Heart left ventricle (tissue), 16 donors: ENCODE results near the gene CDK5RAP2. TPM values are rescaled to one million over a fixed set of nuclear protein-coding genes. Genes with fewer than 3 reads are reported as not detected.

Experiments used
- ATAC-seq, 4 donors: fragments of 200-7000 bp; cut with Tn5 transposase; one replicate each; pipeline ENCODE4 v1.9.1; 2020 to 2022; ENCODE audit warnings: moderate library complexity in 4 of 4, mild to moderate bottlenecking in 3 of 4, moderate number of reproducible peaks in 1 of 4
- DNase-seq, 5 donors: peaks; one replicate each; pipeline ENCODE4 v3.0.0-alpha.2; 2020
- H3K27ac ChIP-seq, 12 donors: fragments of 200-600 bp; sonication (generic) in 4 of 12; one replicate each; pipeline versions ENCODE4 v1.5.0 to v1.8.0; 2016 to 2022; ENCODE audit warnings: mild to moderate bottlenecking in 2 of 12
- H3K27me3 ChIP-seq, 9 donors: fragments of 200-600 bp; sonication (generic) in 2 of 9; one replicate each; pipeline versions ENCODE4 v1.5.1 to v1.8.0; 2016 to 2022; ENCODE audit warnings: mild to moderate bottlenecking in 3 of 9
- H3K36me3 ChIP-seq, 9 donors: fragments of 200-600 bp; sonication (generic) in 2 of 9; one replicate each; pipeline versions ENCODE4 v1.5.0 to v1.8.0; 2018 to 2022; ENCODE audit warnings: mild to moderate bottlenecking in 2 of 9
- H3K4me1 ChIP-seq, 12 donors: fragments of 200-600 bp; sonication (generic) in 4 of 12; one replicate each; pipeline versions ENCODE4 v1.5.0 to v1.8.0; 2016 to 2022; ENCODE audit warnings: mild to moderate bottlenecking in 3 of 12
- H3K4me3 ChIP-seq, 12 donors: fragments of 200-600 bp; sonication (generic) in 4 of 12; one replicate each; pipeline versions ENCODE4 v1.5.0 to v1.8.0; 2017 to 2022; ENCODE audit warnings: mild to moderate bottlenecking in 9 of 12, moderate library complexity in 4 of 12
- H3K9me3 ChIP-seq, 12 donors: fragments of 200-600 bp; sonication (generic) in 4 of 12; one replicate each; pipeline versions ENCODE4 v1.5.0 to v1.8.0; 2016 to 2022; ENCODE audit warnings: mild to moderate bottlenecking in 1 of 12
- POLR2A ChIP-seq, 2 donors: fragments of 450-650 bp; IDR thresholded peaks; one replicate each; pipeline ENCODE4 v1.6.1; 2017; ENCODE audit warnings: antibody characterized with exemption in 2 of 2, mild to moderate bottlenecking in 2 of 2, moderate library complexity in 2 of 2
- WGBS, 4 donors: extraction: QIAGEN DNeasy Blood & Tissue Kit in 2 of 4; methylation state at CpG; one replicate each; pipeline versions ENCODE4 v1.1.5 to v1.1.7; 2013 to 2018; 5-methylcytosine and 5-hydroxymethylcytosine counted together
- intact Hi-C, 10 donors: fragments of 100-400 bp; cut with DNase I; formaldehyde crosslinking; loops; one replicate each; pipeline versions ENCODE4 v1.11.1 to v1.14.2; 2022
- polyA plus RNA-seq, 2 donors: library from polyadenylated mRNA; stranded (reverse); fragments of 200-250 nt; gene quantifications; one replicate each; pipeline ENCODE4 v1.2.3, GENCODE V29; 2013
- total RNA-seq, 9 donors: library from RNA; depleted of rRNA in 2 of 9; stranded (reverse); fragments of >200 nt in 2 of 9; fragmentation: NEBNext Ultra II Directional in 3 of 9; extraction: Animal tissue kit (Norgen Biotek cat#: 25700) in 3 of 9; gene quantifications; one replicate each; pipeline versions ENCODE4 v1.1.0 to v1.2.4, GENCODE V29; 2016 to 2023
- TF ChIP-seq, protein P1 (sequence below), 12 donors: fragments of 200-600 bp; sonication (generic) in 4 of 12; IDR thresholded peaks; one replicate each; pipeline versions ENCODE4 v1.5.0 to v1.8.0; 2018 to 2022; ENCODE audit warnings: antibody characterized with exemption in 12 of 12, mild to moderate bottlenecking in 5 of 12
- donor health status: ischemic (EF 13 %, LVEDD 7.1; RV severe dilation, severe dysfunction).
- donor health status: healthy with polysubstance abuse.
- donor health status: DM: no; HTN: yes; CAD: no.
- donor health status: DM: no; HTN: no; CAD: no.
- donor health status: ischemic (EF 25% LVEDD 6.9; RV normal size, moderate dysfunction).
- donor health status: ischemic (EF 25% LVEDD 5.7; RV mildly dilated, moderate dysfunction).
- donor health status: healthy.
- donor health status: DM: yes; HTN: yes; CAD: no.
- donor health status: ischemic (EF 35%, LVEDD 5.7; RV mildly dilated, moderate dysfunction).
- donor health status: nonischemic (EF 11% LVEDD 7.7; RV severe dilation, severe dysfunction).
- donor health status: DM: yes; HTN: yes; CAD: no.
- donor health status: PGD.
- donor health status: ischemic (EF 29% LVEDD 5.4; RV normal size, mild dysfunction).
- donor health status: nonischemic (EF 23%, LVEDD 6.1; RV moderate dilation, normal function).

Gene CDK5RAP2
- total and polyA plus RNA-seq, 11 donors = 26.1 to 114 (median 53.1) TPM

DNA sequence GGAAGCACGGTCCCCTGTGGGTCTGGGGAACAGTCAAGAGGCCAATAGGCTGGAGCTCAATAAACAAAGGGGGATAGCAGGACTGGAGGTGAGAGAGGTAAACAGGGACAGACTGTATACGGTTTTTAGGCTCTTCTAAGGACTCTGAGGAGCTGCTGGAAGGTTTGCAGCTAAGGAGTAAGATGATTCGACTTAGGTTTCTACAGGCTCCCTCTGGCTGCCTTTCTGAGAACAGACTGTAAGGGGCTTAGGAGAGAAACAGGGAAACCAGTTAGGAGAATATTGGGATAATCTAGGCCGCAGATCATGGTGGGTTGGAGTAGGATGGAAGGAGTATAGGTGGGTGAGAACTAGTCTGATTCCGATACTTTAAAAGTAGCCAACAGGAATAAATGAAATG, 10.4 kb downstream of the CDK5RAP2 start:
- ATAC-seq = no peak
- H3K9me3 ChIP-seq = no peaks in the 10 kb centered on the region
- no peak for TF ChIP-seq POLR2A (IDR thresholded peaks at IDR 0.05)
- TF ChIP-seq, protein P1, sequence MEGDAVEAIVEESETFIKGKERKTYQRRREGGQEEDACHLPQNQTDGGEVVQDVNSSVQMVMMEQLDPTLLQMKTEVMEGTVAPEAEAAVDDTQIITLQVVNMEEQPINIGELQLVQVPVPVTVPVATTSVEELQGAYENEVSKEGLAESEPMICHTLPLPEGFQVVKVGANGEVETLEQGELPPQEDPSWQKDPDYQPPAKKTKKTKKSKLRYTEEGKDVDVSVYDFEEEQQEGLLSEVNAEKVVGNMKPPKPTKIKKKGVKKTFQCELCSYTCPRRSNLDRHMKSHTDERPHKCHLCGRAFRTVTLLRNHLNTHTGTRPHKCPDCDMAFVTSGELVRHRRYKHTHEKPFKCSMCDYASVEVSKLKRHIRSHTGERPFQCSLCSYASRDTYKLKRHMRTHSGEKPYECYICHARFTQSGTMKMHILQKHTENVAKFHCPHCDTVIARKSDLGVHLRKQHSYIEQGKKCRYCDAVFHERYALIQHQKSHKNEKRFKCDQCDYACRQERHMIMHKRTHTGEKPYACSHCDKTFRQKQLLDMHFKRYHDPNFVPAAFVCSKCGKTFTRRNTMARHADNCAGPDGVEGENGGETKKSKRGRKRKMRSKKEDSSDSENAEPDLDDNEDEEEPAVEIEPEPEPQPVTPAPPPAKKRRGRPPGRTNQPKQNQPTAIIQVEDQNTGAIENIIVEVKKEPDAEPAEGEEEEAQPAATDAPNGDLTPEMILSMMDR (IDR thresholded peaks at IDR 0.05) = no peak
- H3K4me3 ChIP-seq = no peak overlapping the region
- intact Hi-C loops = loop anchor here in 1 of 10 donors (10.0 kb wide), 1 partner anchor 65 kb away; no protein-coding TSS in a partner anchor
- 91 to 94% (median 92%) methylated on average over 5 of the region's 5 CpGs for WGBS, 4 donors
- no peak overlapping the region for H3K27ac ChIP-seq
- peaks cover 0 to 79% (median 67%) of the 10 kb centered on the region in 9 donors for H3K36me3 ChIP-seq
- H3K4me1 ChIP-seq = peaks cover 0 to 29% (median 7%) of the 10 kb centered on the region in 12 donors
- no peak for DNase-seq
- no peaks in the 10 kb centered on the region for H3K27me3 ChIP-seq

GRCh38 chr9:120568816-120569215, 11.2 kb downstream of the CDK5RAP2 start:
- Histone ChIP-seq H3K27me3 (no peaks in the 10 kb centered on the region), H3K4me3 (no peak overlapping the region), H3K27ac (no peak overlapping the region), H3K4me1 (peaks cover 0 to 24% (median 7%) of the 10 kb centered on the region in 12 donors), H3K9me3 (no peaks in the 10 kb centered on the region), H3K36me3 (peaks cover 0 to 84% (median 73%) of the 10 kb centered on the region in 9 donors)
- intact Hi-C loops = loop anchor here in 1 of 10 donors (10.0 kb wide), 1 partner anchor 64 kb away; no protein-coding TSS in a partner anchor
- DNase-seq = no peak
- ATAC-seq = no peak
- 86 to 94% (median 92%) methylated on average over 5 of the region's 5 CpGs for WGBS, 4 donors
- TF ChIP-seq, protein P1 (IDR thresholded peaks at IDR 0.05) = no peak
- TF ChIP-seq POLR2A (IDR thresholded peaks at IDR 0.05) = no peak

- Histone ChIP-seq H3K36me3 (peaks cover 0 to 94% (median 78%) of the 10 kb centered on the region in 9 donors), H3K4me3 (no peak overlapping the region), H3K4me1 (peaks cover 0 to 27% (median 10%) of the 10 kb centered on the region in 12 donors), H3K27ac (no peak overlapping the region), H3K9me3 (no peaks in the 10 kb centered on the region), H3K27me3 (no peaks in the 10 kb centered on the region)
- TF ChIP-seq, protein P1 (IDR thresholded peaks at IDR 0.05) = no peak
- no peak for TF ChIP-seq POLR2A (IDR thresholded peaks at IDR 0.05)
- WGBS, 4 donors = 97 to 99% (median 98%) methylated on average over 4 of the region's 4 CpGs
- ATAC-seq (no peak), DNase-seq (no peak)
- intact Hi-C loops = loop anchor here in 1 of 10 donors (10.0 kb wide), 1 partner anchor 63 kb away; no protein-coding TSS in a partner anchor
Observed at GRCh38 chr9:120567874-120568273, 12.1 kb downstream of the CDK5RAP2 start.

DNA sequence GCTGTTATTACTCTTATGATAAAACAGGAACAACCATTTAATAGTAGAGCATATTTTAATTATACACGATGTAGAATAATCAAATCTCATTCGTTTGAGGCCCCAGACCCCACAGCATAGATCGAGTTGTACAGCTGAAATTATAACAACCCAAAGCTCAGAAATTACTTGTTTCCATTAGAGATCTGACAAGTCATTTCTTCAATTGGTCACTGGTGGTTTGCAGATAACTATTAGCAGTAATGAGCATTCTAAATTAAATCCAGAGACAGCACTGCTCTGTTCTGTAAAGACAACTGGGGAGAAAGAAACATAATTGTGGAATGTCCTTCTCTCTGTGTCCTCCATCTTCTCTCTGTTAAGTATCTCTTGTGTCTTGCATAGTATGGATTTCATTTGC, 12.9 kb downstream of the CDK5RAP2 start:
- peaks cover 0 to 22% (median 7%) of the 10 kb centered on the region in 12 donors for H3K4me1 ChIP-seq
- H3K4me3 ChIP-seq = no peak overlapping the region
- H3K36me3 ChIP-seq = peaks cover 0 to 97% (median 80%) of the 10 kb centered on the region in 9 donors
- no peaks in the 10 kb centered on the region for H3K27me3 ChIP-seq
- no peak for DNase-seq
- intact Hi-C loops = loop anchor here in 1 of 10 donors (10.0 kb wide), 1 partner anchor 62 kb away; no protein-coding TSS in a partner anchor
- no peaks in the 10 kb centered on the region for H3K9me3 ChIP-seq
- no peak for TF ChIP-seq POLR2A (IDR thresholded peaks at IDR 0.05)
- TF ChIP-seq, protein P1 (IDR thresholded peaks at IDR 0.05) = no peak
- no peak for ATAC-seq
- WGBS, 4 donors = 95 to 100% (median 96%) methylated on average over 3 of the region's 3 CpGs
- no peak overlapping the region for H3K27ac ChIP-seq
